Measurements from ENCODE around the gene MAL. TPM values are rescaled to one million over a fixed set of nuclear protein-coding genes. Genes with fewer than 3 reads are reported as not detected.

The MAL gene
- total RNA-seq, 1 experiment from 2014 or later: 1.6 TPM

DNA sequence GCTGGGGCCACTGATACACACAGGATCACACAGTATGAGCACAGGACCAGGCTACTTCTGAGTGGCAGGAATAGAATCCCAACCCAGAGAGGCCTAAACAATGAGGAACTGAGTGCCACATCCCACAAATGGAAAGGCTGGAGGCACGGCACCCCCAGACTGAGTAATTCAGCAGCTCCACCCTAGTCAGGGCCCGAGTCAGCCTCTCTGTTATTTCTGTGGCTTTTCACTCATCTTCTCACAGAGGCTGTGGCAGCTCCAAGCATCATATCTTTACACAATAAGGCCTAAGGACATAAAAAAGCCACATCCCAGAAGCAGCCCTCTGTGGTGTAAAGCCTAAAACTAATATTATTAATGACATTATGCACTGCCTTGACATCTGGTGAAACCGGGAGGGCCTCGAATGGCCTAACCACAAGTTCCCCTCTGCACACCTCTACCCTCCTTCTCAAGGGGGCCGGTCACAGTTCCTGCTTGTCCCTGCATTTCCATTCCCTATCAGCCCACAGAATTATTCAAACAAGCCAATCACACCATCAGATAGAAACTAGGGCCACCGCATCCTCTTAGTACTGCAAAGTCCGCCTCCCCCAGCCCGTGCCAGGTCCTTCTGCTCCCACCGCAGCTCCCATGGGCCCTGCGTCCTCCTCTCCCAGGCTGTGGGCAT, 12.5 kb upstream of the MAL start:
- Histone ChIP-seq H3K36me3 (ENCODE audit: low read depth, low read length) (no peaks in the 10 kb centered on the region), H3F3A (ENCODE audit: low read length, unreplicated experiment) (no peaks in the 10 kb centered on the region), H3K27me3 (ENCODE audit: low read length) (no peaks in the 10 kb centered on the region), H3K4me3 (ENCODE audit: low read length) (no peak overlapping the region), H3K9ac (ENCODE audit: low read length) (no peak overlapping the region), H3K27ac (ENCODE audit: low read length) (no peak overlapping the region), H3K9me3 (ENCODE audit: low read length) (no peaks in the 10 kb centered on the region), H3K79me2 (ENCODE audit: low read length) (no peaks in the 10 kb centered on the region), H2AFZ (ENCODE audit: low read length) (no peak overlapping the region), H3K9me2 (replicated peaks; ENCODE audit: low read length) (no peaks in the 10 kb centered on the region), H3K4me2 (ENCODE audit: low read length) (no peak overlapping the region), H3K4me1 (ENCODE audit: insufficient read depth, low read length) (no peaks in the 10 kb centered on the region), H4K20me1 (ENCODE audit: low read length) (no peaks in the 10 kb centered on the region)
- DNase-seq: peak; percentile 25
- no peak for ATAC-seq
- ChIA-PET POLR2A (ENCODE audit: unreplicated experiment) (no interaction called here), CTCF (no interaction called here)
- intact Hi-C loops (cut with micrococcal nuclease): no loop called here
- no TSS peak for BruUV-seq (replicated peaks)
- TF ChIP-seq EZH2phosphoT487 (IDR thresholded peaks at IDR 0.05; ENCODE audit: borderline replicate concordance, low read length): no peak
- TF ChIP-seq, protein P1, sequence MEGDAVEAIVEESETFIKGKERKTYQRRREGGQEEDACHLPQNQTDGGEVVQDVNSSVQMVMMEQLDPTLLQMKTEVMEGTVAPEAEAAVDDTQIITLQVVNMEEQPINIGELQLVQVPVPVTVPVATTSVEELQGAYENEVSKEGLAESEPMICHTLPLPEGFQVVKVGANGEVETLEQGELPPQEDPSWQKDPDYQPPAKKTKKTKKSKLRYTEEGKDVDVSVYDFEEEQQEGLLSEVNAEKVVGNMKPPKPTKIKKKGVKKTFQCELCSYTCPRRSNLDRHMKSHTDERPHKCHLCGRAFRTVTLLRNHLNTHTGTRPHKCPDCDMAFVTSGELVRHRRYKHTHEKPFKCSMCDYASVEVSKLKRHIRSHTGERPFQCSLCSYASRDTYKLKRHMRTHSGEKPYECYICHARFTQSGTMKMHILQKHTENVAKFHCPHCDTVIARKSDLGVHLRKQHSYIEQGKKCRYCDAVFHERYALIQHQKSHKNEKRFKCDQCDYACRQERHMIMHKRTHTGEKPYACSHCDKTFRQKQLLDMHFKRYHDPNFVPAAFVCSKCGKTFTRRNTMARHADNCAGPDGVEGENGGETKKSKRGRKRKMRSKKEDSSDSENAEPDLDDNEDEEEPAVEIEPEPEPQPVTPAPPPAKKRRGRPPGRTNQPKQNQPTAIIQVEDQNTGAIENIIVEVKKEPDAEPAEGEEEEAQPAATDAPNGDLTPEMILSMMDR (conservative IDR thresholded peaks at IDR 0.05; ENCODE audit: low read depth, low read length): no peak
- TF ChIP-seq EZH2 (IDR thresholded peaks at IDR 0.05; ENCODE audit: low read length, unreplicated experiment): no peak

DNA sequence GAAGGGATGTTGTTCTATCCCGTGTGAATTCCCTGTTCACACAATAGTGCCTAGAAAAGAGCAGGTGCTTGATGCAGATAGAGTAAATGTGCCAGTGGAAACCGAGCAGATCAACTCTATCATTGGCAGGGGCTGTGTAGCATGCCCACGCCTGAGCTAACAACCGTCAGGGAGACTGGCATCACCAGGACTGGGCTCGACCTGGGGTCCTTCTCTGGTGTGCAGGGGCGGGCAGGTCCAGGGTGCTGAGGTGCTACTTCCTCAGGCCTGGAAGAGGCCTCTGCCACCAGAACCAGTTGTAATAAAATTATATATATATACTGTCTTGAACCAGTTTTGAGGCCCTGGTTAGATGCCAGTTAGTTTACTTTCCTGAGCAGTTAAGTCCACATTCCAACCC, 11.8 kb upstream of the MAL start:
- no peak overlapping the region for H3K9ac ChIP-seq (ENCODE audit: low read length)
- H3F3A ChIP-seq (ENCODE audit: low read length, unreplicated experiment): no peaks in the 10 kb centered on the region
- no peaks in the 10 kb centered on the region for H3K27me3 ChIP-seq (ENCODE audit: low read length)
- ChIA-PET CTCF (no interaction called here), POLR2A (ENCODE audit: unreplicated experiment) (no interaction called here)
- no peak for TF ChIP-seq EZH2 (IDR thresholded peaks at IDR 0.05; ENCODE audit: low read length, unreplicated experiment)
- TF ChIP-seq, protein P1 (conservative IDR thresholded peaks at IDR 0.05; ENCODE audit: low read depth, low read length): no peak
- no peak for TF ChIP-seq EZH2phosphoT487 (IDR thresholded peaks at IDR 0.05; ENCODE audit: borderline replicate concordance, low read length)
- H3K27ac ChIP-seq (ENCODE audit: low read length): no peak overlapping the region
- no peak overlapping the region for H3K4me2 ChIP-seq (ENCODE audit: low read length)
- H4K20me1 ChIP-seq (ENCODE audit: low read length): no peaks in the 10 kb centered on the region
- no peaks in the 10 kb centered on the region for H3K79me2 ChIP-seq (ENCODE audit: low read length)
- no peak overlapping the region for H2AFZ ChIP-seq (ENCODE audit: low read length)
- no peak for ATAC-seq
- no peaks in the 10 kb centered on the region for H3K9me3 ChIP-seq (ENCODE audit: low read length)
- no peaks in the 10 kb centered on the region for H3K36me3 ChIP-seq (ENCODE audit: low read depth, low read length)
- H3K4me3 ChIP-seq (ENCODE audit: low read length): no peak overlapping the region
- H3K4me1 ChIP-seq (ENCODE audit: insufficient read depth, low read length): no peaks in the 10 kb centered on the region
- no TSS peak for BruUV-seq (replicated peaks)
- no peak for DNase-seq
- intact Hi-C loops (cut with micrococcal nuclease): no loop called here
- no peaks in the 10 kb centered on the region for H3K9me2 ChIP-seq (replicated peaks; ENCODE audit: low read length)

DNA sequence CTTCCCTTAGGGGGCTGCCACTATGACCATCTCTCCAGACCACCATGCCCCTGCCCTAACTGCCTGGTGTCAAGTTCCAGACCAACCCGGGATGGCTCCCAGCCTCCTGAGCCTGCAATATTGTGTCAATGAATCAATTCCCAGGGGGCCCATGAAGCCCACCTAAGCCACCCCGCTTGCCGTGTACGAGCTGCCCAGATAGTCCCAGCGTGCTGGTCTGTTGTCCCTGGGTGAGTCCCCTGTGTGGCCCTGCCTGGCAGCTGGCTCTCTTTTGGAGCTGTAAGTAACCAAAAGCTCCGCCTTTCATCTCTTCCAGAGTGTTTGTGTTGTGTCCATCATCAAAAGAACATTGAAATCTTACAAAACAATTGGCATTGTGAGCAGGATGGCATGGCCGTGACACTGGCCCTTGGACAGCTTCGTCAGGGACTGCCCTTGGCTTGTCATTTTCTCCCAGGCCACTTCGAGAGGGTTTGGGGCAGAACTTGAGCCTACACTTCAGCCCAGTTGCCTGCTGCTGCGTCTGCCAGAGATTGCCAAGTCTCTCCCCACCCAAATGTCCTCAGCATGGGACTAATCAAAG, 11.3 kb upstream of the MAL start:
- ChIA-PET CTCF (no interaction called here), POLR2A (ENCODE audit: unreplicated experiment) (no interaction called here)
- no peak overlapping the region for H3K27ac ChIP-seq (ENCODE audit: low read length)
- no peaks in the 10 kb centered on the region for H3F3A ChIP-seq (ENCODE audit: low read length, unreplicated experiment)
- H2AFZ ChIP-seq (ENCODE audit: low read length): no peak overlapping the region
- ATAC-seq: no peak
- H3K9me3 ChIP-seq (ENCODE audit: low read length): no peaks in the 10 kb centered on the region
- no peaks in the 10 kb centered on the region for H3K9me2 ChIP-seq (replicated peaks; ENCODE audit: low read length)
- no peak overlapping the region for H3K9ac ChIP-seq (ENCODE audit: low read length)
- no peaks in the 10 kb centered on the region for H3K27me3 ChIP-seq (ENCODE audit: low read length)
- H3K79me2 ChIP-seq (ENCODE audit: low read length): no peaks in the 10 kb centered on the region
- BruUV-seq (replicated peaks): no TSS peak
- TF ChIP-seq, protein P1 (conservative IDR thresholded peaks at IDR 0.05; ENCODE audit: low read depth, low read length): no peak
- TF ChIP-seq EZH2phosphoT487 (IDR thresholded peaks at IDR 0.05; ENCODE audit: borderline replicate concordance, low read length): no peak
- TF ChIP-seq EZH2 (IDR thresholded peaks at IDR 0.05; ENCODE audit: low read length, unreplicated experiment): no peak
- H3K4me1 ChIP-seq (ENCODE audit: insufficient read depth, low read length): no peaks in the 10 kb centered on the region
- H4K20me1 ChIP-seq (ENCODE audit: low read length): no peaks in the 10 kb centered on the region
- H3K36me3 ChIP-seq (ENCODE audit: low read depth, low read length): no peaks in the 10 kb centered on the region
- no peak overlapping the region for H3K4me3 ChIP-seq (ENCODE audit: low read length)
- H3K4me2 ChIP-seq (ENCODE audit: low read length): no peak overlapping the region
- no peak for DNase-seq
- intact Hi-C loops (cut with micrococcal nuclease): no loop called here
